Measurements from ENCODE around the gene CACNB2. TPM values are rescaled to one million over a fixed set of nuclear protein-coding genes. Genes with fewer than 3 reads are reported as not detected.
"Not testable (repeated sequence)": the region's sequence is repeated elsewhere in the genome, so short reads cannot be mapped to it uniquely, and the experiment has no call there.

The CACNB2 gene
- total RNA-seq, 1 donor from 2014 or later = 4.9 TPM

DNA sequence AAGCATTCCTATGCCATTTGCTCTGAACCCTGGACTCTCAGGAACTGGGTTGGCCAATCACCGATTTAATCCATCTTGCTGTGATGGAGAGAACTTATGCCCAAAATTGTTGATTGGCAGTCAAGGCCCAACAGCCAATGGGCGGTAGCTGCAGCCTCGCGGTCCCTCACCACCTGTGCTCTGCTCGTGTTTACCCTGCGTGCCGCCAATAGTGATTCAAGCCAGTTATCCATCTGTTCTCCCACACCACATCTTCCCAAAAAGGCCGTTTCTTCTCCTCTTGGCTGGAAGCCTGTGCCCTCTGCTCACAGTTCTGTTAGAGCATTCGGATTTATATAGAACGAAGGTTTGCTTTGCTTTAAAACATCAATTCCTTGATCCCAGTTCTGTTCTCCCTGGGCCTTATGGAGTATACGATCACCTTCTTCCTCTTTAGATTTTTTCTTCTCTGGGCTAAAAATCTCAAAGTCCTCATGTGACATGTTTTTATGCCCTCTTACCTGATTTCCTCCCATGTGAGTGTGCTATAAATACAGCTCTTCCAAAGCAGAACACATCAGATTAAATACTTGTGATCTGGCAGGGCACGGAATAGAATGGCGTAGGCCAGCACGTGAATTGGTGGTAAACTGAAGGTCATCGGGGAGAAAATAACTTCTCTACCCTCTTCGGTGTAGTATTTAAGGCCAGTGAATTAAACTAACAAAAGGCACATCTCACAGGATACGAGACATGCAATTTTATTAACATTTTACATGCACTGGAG lies 298.3 kb downstream of the CACNB2 start:
- Mint-ChIP-seq H3K9me3 (ENCODE audit: low read depth) (peaks cover 5% of the 10 kb centered on the region), H3K4me3 (ENCODE audit: low read depth) (no peak overlapping the region), H3K36me3 (ENCODE audit: insufficient read depth) (peaks cover 1% of the 10 kb centered on the region), H3K27me3 (no peaks in the 10 kb centered on the region), H3K4me1 (ENCODE audit: low read depth) (peaks cover 10% of the 10 kb centered on the region), H3K27ac (peak overlapping the region; percentile 4)
- TF ChIP-seq, protein P1, sequence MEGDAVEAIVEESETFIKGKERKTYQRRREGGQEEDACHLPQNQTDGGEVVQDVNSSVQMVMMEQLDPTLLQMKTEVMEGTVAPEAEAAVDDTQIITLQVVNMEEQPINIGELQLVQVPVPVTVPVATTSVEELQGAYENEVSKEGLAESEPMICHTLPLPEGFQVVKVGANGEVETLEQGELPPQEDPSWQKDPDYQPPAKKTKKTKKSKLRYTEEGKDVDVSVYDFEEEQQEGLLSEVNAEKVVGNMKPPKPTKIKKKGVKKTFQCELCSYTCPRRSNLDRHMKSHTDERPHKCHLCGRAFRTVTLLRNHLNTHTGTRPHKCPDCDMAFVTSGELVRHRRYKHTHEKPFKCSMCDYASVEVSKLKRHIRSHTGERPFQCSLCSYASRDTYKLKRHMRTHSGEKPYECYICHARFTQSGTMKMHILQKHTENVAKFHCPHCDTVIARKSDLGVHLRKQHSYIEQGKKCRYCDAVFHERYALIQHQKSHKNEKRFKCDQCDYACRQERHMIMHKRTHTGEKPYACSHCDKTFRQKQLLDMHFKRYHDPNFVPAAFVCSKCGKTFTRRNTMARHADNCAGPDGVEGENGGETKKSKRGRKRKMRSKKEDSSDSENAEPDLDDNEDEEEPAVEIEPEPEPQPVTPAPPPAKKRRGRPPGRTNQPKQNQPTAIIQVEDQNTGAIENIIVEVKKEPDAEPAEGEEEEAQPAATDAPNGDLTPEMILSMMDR (IDR thresholded peaks at IDR 0.05; ENCODE audit: unreplicated experiment) = no peak
- no peak for DNase-seq (ENCODE audit: low spot score, unreplicated experiment)

DNA sequence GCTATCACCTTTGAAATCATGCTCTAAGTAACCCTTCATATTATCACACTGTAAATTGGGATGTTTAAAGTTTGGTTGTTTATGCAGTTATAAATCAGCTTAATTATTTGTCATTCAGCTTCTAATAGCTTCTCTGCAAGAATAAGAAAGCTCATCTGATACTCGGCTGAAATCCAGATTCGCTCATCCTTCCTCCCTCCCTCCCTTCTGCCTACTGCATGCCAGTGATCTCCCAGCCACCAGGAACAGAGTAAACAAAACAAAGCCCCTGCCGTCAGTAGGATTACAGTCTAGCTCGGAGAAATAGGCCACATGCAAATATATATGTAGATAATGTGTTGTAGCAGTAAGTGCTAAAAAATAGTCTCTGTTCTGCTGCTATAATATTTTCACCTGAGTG lies 299.4 kb downstream of the CACNB2 start:
- Mint-ChIP-seq H3K36me3 (ENCODE audit: insufficient read depth) (peaks cover 1% of the 10 kb centered on the region), H3K27me3 (no peaks in the 10 kb centered on the region), H3K27ac (no peak overlapping the region), H3K4me1 (ENCODE audit: low read depth) (peaks cover 10% of the 10 kb centered on the region), H3K9me3 (ENCODE audit: low read depth) (peaks cover 5% of the 10 kb centered on the region), H3K4me3 (ENCODE audit: low read depth) (no peak overlapping the region)
- DNase-seq (ENCODE audit: low spot score, unreplicated experiment) = no peak
- TF ChIP-seq, protein P1 (IDR thresholded peaks at IDR 0.05; ENCODE audit: unreplicated experiment) = no peak

DNA sequence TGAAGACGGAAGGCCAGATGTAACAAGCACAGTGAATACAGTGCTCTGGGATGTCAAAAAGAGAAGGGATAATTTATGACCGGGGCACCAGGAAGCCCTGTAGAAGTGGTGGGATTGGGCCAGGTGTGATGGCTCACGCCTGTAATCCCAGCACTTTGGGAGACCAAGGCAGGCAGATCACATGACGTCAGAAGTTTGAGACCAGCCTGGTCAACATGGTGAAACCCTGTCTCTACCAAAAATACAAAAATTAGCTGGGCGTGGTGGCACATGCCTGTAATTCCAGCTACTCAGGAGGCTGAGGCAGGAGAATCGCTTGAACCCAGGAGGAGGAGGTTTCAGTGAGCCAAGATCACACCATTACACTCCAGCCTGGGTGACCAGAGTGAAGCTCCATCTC lies 305.4 kb downstream of the CACNB2 start:
- not testable (repeated sequence) for H3K36me3 Mint-ChIP-seq (ENCODE audit: insufficient read depth); H3K4me1 Mint-ChIP-seq (ENCODE audit: low read depth); H3K27ac Mint-ChIP-seq; H3K4me3 Mint-ChIP-seq (ENCODE audit: low read depth); DNase-seq (ENCODE audit: low spot score, unreplicated experiment); H3K9me3 Mint-ChIP-seq (ENCODE audit: low read depth); H3K27me3 Mint-ChIP-seq

DNA sequence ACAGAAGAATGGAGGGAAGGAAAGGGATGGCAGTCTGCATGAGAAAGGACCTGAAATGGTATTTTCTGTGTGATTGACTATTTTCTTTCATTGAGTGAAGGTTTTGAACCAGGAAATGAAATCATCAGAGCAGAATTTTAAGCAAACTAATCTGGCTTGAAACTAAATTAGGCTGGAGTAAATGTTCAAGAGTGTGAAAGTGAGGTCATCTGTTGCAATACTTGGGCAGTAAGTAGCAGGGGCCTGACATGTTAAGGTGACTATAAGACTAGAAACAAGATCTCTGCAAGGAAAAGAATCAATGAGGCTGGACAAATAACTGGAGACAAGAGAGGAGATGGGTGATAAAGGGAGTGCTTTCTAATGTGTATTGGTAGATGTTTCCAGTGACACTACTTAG lies 306.0 kb downstream of the CACNB2 start:
- Mint-ChIP-seq H3K36me3 (ENCODE audit: insufficient read depth) (no peaks in the 10 kb centered on the region), H3K4me3 (ENCODE audit: low read depth) (no peak overlapping the region), H3K27me3 (no peaks in the 10 kb centered on the region)

DNA sequence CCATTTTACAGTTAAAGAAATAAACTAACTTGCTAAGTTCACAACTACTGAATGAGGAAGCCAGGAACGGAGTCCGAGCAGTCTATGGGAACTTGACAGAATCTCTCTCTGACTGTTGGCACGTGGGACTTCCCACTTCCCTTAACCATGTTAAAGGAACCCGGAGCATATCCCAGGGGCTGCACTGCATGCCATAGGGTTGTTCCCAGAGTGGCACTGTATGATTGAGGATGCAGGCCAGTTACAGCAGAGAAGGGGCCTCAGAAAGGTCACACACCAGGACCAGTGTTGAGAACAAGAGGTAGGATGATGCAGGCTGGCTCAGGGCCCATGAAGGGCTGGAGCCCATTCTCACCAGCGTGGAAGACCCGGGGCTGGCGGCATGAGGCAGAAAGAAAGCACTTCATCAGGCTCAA lies 309.4 kb downstream of the CACNB2 start:
- H3K4me3 Mint-ChIP-seq (ENCODE audit: low read depth) = no peak overlapping the region
- H3K36me3 Mint-ChIP-seq (ENCODE audit: insufficient read depth) = no peaks in the 10 kb centered on the region
- no peaks in the 10 kb centered on the region for H3K27me3 Mint-ChIP-seq

More for the DNA sequence above, 306.0 kb downstream of the CACNB2 start:
- no peaks in the 10 kb centered on the region for H3K9me3 Mint-ChIP-seq (ENCODE audit: low read depth)
- DNase-seq (ENCODE audit: low spot score, unreplicated experiment) = no peak
- H3K4me1 Mint-ChIP-seq (ENCODE audit: low read depth) = no peaks in the 10 kb centered on the region
- no peak overlapping the region for H3K27ac Mint-ChIP-seq
- TF ChIP-seq, protein P1 (IDR thresholded peaks at IDR 0.05; ENCODE audit: unreplicated experiment) = no peak

More for the DNA sequence above, 309.4 kb downstream of the CACNB2 start:
- Mint-ChIP-seq H3K27ac (no peak overlapping the region), H3K9me3 (ENCODE audit: low read depth) (no peaks in the 10 kb centered on the region), H3K4me1 (ENCODE audit: low read depth) (no peaks in the 10 kb centered on the region)
- DNase-seq (ENCODE audit: low spot score, unreplicated experiment) = no peak
- TF ChIP-seq, protein P1 (IDR thresholded peaks at IDR 0.05; ENCODE audit: unreplicated experiment) = no peak

Data from progenitor cell of endocrine pancreas (in vitro differentiated cells).